CD4-positive, alpha-beta T cell (primary cell): Measurements from ENCODE around the gene SERPINA6. TPM values are rescaled to one million over a fixed set of nuclear protein-coding genes. Genes with fewer than 3 reads are reported as not detected.
A peak's percentile ranks its signal among the peaks of the same experiment; 100 is the strongest.

Source experiments
- ATAC-seq: fragments of 200-7000 bp; cut with Tn5 transposase; one replicate; pipeline ENCODE4 v1.10.0; 2022; ENCODE audit warnings: mild to moderate bottlenecking; ENCODE audit not compliant: poor library complexity
- CTCF ChIA-PET: fragments of 350-600 bp; sonication (Branson Sonifier 250); formaldehyde crosslinking; loops from one replicate; lab custom pipeline; 2021; ENCODE audit warnings: antibody characterized with exemption, inconsistent platforms; lab: Charles Lee
- POLR2A ChIA-PET: fragments of 350-600 bp; sonication (Branson Sonifier 250); formaldehyde crosslinking; loops from one replicate; lab custom pipeline; 2021; ENCODE audit warnings: antibody characterized with exemption, inconsistent platforms; lab: Charles Lee
- DNase-seq, 14 experiments: peaks; one replicate each; pipeline ENCODE4 v3.0.0-alpha.2; 2013 to 2020; ENCODE audit warnings: mixed read lengths in 2 of 14
- H3K27ac ChIP-seq, 2 donors: one replicate each; pipeline versions ENCODE4 v1.5.1 to v1.7.0; 2013; ENCODE audit warnings: low read length in 2 of 2, low read depth in 1 of 2, mild to moderate bottlenecking in 1 of 2
- H3K27me3 ChIP-seq, 2 experiments: 1 replicate in 1 of 2; 2 replicates in 1 of 2; pipeline versions ENCODE4 v1.6.1 to v1.7.0; 2013; ENCODE audit warnings: low read length in 2 of 2, control low read depth in 1 of 2, mild to moderate bottlenecking in 1 of 2, moderate library complexity in 1 of 2; ENCODE audit not compliant: insufficient read depth in 2 of 2, control insufficient read depth in 1 of 2
- H3K36me3 ChIP-seq: one replicate; pipeline ENCODE4 v1.6.1; 2013; ENCODE audit warnings: low read length, control low read depth; ENCODE audit not compliant: insufficient read depth
- H3K4me1 ChIP-seq: one replicate; pipeline ENCODE4 v1.6.1; 2013; ENCODE audit warnings: low read length, control low read depth; ENCODE audit not compliant: insufficient read depth
- H3K4me3 ChIP-seq: one replicate; pipeline ENCODE4 v1.5.1; 2013; ENCODE audit warnings: mild to moderate bottlenecking, low read length, moderate library complexity
- H3K9me3 ChIP-seq, 2 experiments: 1 replicate in 1 of 2; 2 replicates in 1 of 2; pipeline versions ENCODE4 v1.6.1 to v1.7.0; 2013; ENCODE audit warnings: low read length in 2 of 2, mild to moderate bottlenecking in 2 of 2, control low read depth in 1 of 2, moderate library complexity in 1 of 2; ENCODE audit not compliant: control insufficient read depth in 1 of 2, insufficient read depth in 1 of 2
- H3K27ac Mint-ChIP-seq: one replicate; pipeline ENCODE4 v1.8.0; 2020; ENCODE audit warnings: mixed read lengths
- H3K27me3 Mint-ChIP-seq: one replicate; pipeline ENCODE4 v1.8.0; 2021; ENCODE audit warnings: mixed read lengths
- H3K36me3 Mint-ChIP-seq: one replicate; pipeline ENCODE4 v1.8.0; 2021; ENCODE audit warnings: low read depth, mixed read lengths
- H3K4me1 Mint-ChIP-seq: one replicate; pipeline ENCODE4 v1.8.0; 2021; ENCODE audit warnings: low read depth, mixed read lengths
- H3K4me3 Mint-ChIP-seq: one replicate; pipeline ENCODE4 v1.8.0; 2020; ENCODE audit warnings: mild to moderate bottlenecking, mixed read lengths
- H3K9me3 Mint-ChIP-seq: one replicate; pipeline ENCODE4 v1.8.0; 2020; ENCODE audit warnings: mixed read lengths
- CTCF ChIP-seq: fragments of 200-600 bp; IDR thresholded peaks from one replicate; pipeline ENCODE4 v1.8.0; 2022; ENCODE audit warnings: antibody characterized with exemption, mild to moderate bottlenecking
- intact Hi-C, 2 experiments: fragments of 100-400 bp; cut with DNase I in 1 of 2; cut with micrococcal nuclease in 1 of 2; formaldehyde crosslinking; loops; one replicate each; pipeline versions ENCODE4 v1.15.1 to v1.9.0; 2023 to 2025; cut with DNase I, micrococcal nuclease
- total RNA-seq, 174 experiments: library from RNA in 2 of 174; stranded (reverse) in 2 of 174; gene quantifications; one replicate each; pipeline ENCODE4 v1.2.3 and lab custom pipeline; 2021 to 2026

SERPINA6 gene
- total RNA-seq, 2 experiments from 2014 or later: not detected

GRCh38 chr14:94309721-94310120 is 13.4 kb downstream of the SERPINA6 start:
- H3K4me1 ChIP-seq: no peaks in the 10 kb centered on the region
- ChIA-PET POLR2A (no interaction called here), CTCF (no interaction called here)
- peaks cover 11 to 28% of the 10 kb centered on the region in 2 experiments for H3K9me3 ChIP-seq
- Mint-ChIP-seq H3K4me3 (no peak overlapping the region), H3K36me3 (no peaks in the 10 kb centered on the region), H3K9me3 (peaks cover 18% of the 10 kb centered on the region), H3K4me1 (no peaks in the 10 kb centered on the region), H3K27me3 (peaks cover 22% of the 10 kb centered on the region), H3K27ac (no peak overlapping the region)
- no peak for DNase-seq
- intact Hi-C loops: no loop called here
- TF ChIP-seq CTCF: no peak
- no peak for ATAC-seq
- peaks cover 0 to 2% of the 10 kb centered on the region in 2 experiments for H3K27me3 ChIP-seq
- H3K4me3 ChIP-seq: no peak overlapping the region
- no peak overlapping the region for H3K27ac ChIP-seq
- H3K36me3 ChIP-seq: no peaks in the 10 kb centered on the region

DNA sequence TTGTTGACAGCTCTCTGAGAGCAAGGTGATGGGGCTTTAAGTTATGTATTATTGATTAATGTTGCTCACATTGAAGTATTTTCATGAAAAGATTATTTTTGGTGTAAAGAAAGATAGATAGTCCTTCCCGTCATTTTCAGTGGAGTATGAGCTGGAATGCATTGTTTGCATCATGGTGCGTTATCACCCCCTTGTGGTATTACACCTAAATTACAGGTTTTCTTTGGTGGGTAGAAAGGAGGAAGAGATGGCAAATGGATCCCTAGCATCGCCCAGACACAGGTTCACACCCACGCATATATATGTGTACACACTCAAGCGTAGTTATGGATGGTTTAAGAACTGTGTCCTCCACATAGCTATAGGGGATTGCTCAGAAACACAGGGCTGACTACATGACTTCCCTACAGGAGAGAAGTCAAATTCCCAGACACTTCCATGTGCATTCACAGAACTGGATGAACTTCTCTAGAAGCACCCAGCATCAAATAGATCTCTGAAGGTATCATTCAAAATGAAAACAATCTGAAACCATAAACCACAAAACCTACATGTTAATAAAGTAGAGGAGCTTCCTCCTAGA is 15.6 kb downstream of the SERPINA6 start:
- DNase-seq (peak in 1 of 14 experiments; percentile 1), ATAC-seq (no peak)
- Mint-ChIP-seq H3K4me3 (no peak overlapping the region), H3K9me3 (peaks cover 18% of the 10 kb centered on the region), H3K27ac (no peak overlapping the region), H3K4me1 (no peaks in the 10 kb centered on the region), H3K27me3 (peaks cover 22% of the 10 kb centered on the region), H3K36me3 (no peaks in the 10 kb centered on the region)
- TF ChIP-seq CTCF: no peak
- H3K4me1 ChIP-seq: no peaks in the 10 kb centered on the region
- H3K4me3 ChIP-seq: no peak overlapping the region
- H3K36me3 ChIP-seq: no peaks in the 10 kb centered on the region
- ChIA-PET POLR2A (no interaction called here), CTCF (interaction anchor here (0.6 kb wide), 1 partner anchor 194 kb away, joined by 3 read pairs; no protein-coding TSS in a partner anchor)
- peaks cover 0 to 2% of the 10 kb centered on the region in 2 experiments for H3K27me3 ChIP-seq
- H3K27ac ChIP-seq: no peak overlapping the region
- intact Hi-C loops: no loop called here
- H3K9me3 ChIP-seq: peaks cover 11 to 22% of the 10 kb centered on the region in 2 experiments

DNA sequence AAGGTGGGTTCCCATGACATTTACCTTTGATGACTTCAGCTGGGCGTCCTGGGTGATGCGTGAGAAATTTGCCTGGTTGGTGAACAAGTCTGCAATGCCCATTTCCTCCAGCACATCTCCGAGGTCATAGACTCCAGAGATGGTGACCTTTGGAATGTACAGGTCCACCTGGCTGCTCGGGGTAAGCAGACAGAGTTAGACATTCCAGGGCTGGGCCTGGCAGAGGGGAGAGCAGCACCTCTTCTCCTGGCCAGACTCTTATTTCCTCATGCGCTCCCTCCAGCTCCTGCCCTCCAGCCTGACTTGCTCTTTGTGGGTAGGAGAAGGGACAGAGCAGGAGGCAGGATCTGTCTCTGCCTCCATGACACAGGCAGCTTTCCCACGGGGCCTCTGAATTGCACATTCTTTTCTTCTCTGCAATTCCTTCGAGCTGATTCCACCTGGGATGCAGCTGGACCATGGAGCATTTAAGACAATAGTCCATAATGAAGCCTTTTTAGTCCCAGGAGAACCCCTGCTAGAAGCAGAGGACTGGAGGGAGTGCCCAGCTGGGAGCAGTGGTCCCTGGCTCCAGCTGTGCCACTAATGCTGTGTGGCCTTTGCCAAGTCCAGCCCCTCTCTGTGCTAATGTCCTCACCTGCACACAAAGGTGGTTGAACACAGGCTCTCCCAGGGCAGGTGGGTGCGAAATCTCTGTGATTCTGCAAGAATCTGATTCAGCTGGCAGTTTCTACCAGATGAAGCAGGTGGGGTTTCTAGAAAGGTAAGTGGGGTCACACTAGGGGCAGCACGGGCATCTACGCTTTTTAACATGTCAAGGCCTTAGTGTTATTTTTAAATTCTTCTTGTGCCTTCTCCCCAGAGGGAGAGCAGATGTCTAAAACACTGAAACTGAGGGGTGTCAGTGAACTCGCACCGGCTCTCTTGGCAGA is 16.8 kb downstream of the SERPINA6 start:
- ATAC-seq (no peak), DNase-seq (no peak)
- Histone ChIP-seq H3K4me3 (no peak overlapping the region), H3K27me3 (no peaks in the 10 kb centered on the region), H3K27ac (no peak overlapping the region), H3K9me3 (peaks cover 11 to 22% of the 10 kb centered on the region in 2 experiments), H3K36me3 (no peaks in the 10 kb centered on the region), H3K4me1 (no peaks in the 10 kb centered on the region)
- ChIA-PET POLR2A (no interaction called here), CTCF (no interaction called here)
- peaks cover 19% of the 10 kb centered on the region for H3K27me3 Mint-ChIP-seq
- no peaks in the 10 kb centered on the region for H3K36me3 Mint-ChIP-seq
- no peak for TF ChIP-seq CTCF
- no peak overlapping the region for H3K4me3 Mint-ChIP-seq
- no peak overlapping the region for H3K27ac Mint-ChIP-seq
- H3K4me1 Mint-ChIP-seq: no peaks in the 10 kb centered on the region
- H3K9me3 Mint-ChIP-seq: peaks cover 18% of the 10 kb centered on the region
- intact Hi-C loops: no loop called here
